AG04449 (cell line): ENCODE measurements around the gene GPR160.

ENCODE experiments used
- CTCF ChIA-PET: fragments of 350-600 bp; formaldehyde crosslinking; extraction: SDS; loops from one replicate; lab custom pipeline; 2021; ENCODE audit warnings: antibody characterized with exemption; lab: Yijun Ruan, JAX
- POLR2A ChIA-PET: fragments of 400-600, 350-600 bp; formaldehyde crosslinking; extraction: SDS; loops from one replicate; lab custom pipeline; 2020; ENCODE audit warnings: antibody characterized with exemption, inconsistent platforms; lab: Yijun Ruan, JAX
- DNase-seq: peaks from one replicate; pipeline ENCODE4 v3.0.0-alpha.2; 2010; ENCODE audit warnings: low read depth, low spot score
- H3K4me3 ChIP-seq: 2 replicates; pipeline ENCODE4 v1.5.1; 2011; ENCODE audit warnings: low read depth, mild to moderate bottlenecking, control low read depth, low read length
- TF ChIP-seq, protein P1 (sequence below): IDR thresholded peaks from one replicate; pipeline ENCODE4 v1.5.1; 2011; ENCODE audit warnings: mild to moderate bottlenecking, moderate library complexity, low read length, control low read depth, inconsistent platforms; ENCODE audit not compliant: insufficient read depth; ENCODE audit errors: missing control alignments

The GPR160 gene

DNA sequence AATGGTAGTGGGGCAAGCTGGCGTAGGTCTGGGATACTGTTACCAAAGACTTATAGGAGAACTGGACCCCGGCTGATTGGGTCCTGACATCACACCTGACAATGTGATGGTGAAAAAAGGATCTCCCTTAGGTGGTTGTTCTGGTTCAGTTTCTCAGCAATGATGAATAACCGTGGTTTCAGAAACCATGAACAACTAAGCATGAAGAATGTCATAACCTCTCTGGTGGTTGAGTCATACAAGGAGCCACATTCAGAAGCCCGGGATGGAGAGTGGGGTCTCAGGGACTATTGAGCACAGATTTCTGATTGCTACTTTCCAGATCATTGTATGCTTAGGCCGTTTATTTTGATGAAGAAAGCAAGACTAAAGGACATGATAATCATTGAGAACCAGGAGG, 17.4 kb downstream of the GPR160 start:
- TF ChIP-seq, protein P1, sequence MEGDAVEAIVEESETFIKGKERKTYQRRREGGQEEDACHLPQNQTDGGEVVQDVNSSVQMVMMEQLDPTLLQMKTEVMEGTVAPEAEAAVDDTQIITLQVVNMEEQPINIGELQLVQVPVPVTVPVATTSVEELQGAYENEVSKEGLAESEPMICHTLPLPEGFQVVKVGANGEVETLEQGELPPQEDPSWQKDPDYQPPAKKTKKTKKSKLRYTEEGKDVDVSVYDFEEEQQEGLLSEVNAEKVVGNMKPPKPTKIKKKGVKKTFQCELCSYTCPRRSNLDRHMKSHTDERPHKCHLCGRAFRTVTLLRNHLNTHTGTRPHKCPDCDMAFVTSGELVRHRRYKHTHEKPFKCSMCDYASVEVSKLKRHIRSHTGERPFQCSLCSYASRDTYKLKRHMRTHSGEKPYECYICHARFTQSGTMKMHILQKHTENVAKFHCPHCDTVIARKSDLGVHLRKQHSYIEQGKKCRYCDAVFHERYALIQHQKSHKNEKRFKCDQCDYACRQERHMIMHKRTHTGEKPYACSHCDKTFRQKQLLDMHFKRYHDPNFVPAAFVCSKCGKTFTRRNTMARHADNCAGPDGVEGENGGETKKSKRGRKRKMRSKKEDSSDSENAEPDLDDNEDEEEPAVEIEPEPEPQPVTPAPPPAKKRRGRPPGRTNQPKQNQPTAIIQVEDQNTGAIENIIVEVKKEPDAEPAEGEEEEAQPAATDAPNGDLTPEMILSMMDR: no peak
- DNase-seq: no peak
- CTCF ChIA-PET: no interaction called here
- POLR2A ChIA-PET: no interaction called here
- no peak overlapping the region for H3K4me3 ChIP-seq

DNA sequence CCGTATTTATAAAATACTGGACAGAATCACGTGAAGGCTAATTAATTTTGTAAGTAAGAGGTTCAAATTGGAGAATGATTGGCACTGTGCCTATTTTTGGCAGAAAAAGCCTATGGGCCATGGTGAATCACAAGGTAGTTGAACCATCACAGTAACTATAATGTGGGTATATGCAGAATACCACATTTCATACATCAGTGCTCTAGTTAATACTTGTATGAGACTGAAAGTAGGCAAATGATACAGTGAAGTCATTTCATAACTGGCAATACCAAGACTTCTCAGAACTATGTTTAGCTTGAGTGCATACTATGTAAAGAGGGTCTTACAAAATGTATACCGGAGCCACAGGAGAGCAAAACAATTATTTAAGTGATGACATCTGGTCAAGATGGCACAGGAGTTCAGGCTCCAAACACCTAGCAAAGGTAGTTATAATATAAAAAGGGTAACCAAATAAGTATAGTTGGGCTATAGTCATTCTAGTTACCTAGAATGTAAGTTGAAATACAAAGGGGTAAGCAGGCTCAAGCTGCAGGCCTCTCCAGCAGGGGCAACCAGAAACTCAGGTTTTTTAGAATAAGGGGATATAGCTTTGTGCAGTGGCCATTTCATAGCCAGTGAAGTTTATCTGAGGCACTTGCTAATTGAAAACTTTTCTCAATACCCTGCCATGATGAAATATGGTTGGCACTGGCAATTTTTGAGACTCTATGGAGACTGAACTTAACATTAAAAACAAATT, 19.1 kb downstream of the GPR160 start:
- no peak for DNase-seq
- TF ChIP-seq, protein P1: no peak
- no peak overlapping the region for H3K4me3 ChIP-seq
- ChIA-PET CTCF (no interaction called here), POLR2A (no interaction called here)

DNA sequence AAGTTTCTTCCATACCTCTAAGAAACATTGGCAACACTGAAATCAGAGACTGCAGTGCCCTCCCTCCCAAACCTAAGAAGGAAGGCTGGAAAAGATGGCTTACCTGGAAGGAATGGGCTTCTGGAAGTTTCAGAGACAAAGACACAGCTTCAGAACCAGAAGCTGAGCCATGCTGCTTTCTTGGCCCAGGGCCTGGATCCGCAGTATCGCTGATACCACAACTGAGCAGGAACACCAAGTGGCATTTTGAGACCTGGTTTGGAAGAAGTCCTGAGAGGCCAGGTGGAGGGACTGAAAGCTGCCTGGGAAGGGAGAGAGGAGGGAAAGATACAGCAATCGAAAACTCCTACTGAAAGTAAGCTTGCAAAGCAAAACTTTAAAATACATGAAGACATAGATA, 19.8 kb downstream of the GPR160 start:
- DNase-seq: no peak
- no peak overlapping the region for H3K4me3 ChIP-seq
- TF ChIP-seq, protein P1: no peak
- POLR2A ChIA-PET: no interaction called here
- CTCF ChIA-PET: interaction anchor here (0.9 kb wide), 1 partner anchor 295 kb away, joined by 3 read pairs; no protein-coding TSS in a partner anchor

DNA sequence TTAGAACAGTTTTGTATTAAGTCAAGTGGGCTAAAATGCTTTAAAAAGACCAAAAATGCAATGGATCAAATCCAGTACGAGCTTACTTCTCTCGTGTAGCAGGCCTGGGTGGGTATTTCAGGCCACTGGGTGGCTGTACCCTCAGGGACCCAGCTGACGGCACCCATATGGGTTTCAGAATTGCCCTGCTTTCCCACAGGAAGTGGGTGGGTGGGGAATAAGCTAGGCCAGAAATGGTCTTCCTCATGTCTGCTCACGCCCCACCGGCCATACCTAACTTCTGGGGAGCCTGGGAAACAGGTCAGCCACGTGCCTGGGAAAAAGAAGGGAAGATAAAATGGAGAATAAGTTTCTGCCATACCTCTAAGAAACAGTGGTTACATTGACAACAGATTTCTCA, 20.3 kb downstream of the GPR160 start:
- POLR2A ChIA-PET: no interaction called here
- no peak for DNase-seq
- no peak overlapping the region for H3K4me3 ChIP-seq
- TF ChIP-seq, protein P1: no peak
- CTCF ChIA-PET: interaction anchor here (0.9 kb wide), 1 partner anchor 295 kb away, joined by 3 read pairs; no protein-coding TSS in a partner anchor

DNA sequence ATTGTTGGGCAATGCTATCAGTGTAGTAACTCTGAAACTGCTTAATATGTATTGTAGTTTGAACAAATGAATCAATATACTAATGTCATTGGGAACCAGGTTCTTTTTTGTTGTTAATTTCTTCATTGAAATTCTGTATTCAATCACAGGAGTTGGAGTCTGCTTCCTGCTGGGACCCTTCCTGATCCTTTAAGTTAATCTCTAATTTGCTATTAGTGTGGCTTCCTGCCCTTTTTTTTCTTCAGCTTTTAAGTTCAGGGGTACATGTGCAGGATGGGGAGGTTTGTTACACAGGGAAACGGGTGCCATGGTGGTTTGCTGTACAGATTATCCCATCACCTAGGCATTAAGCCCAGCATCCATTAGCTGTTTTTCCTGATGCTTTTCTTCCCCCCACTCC, 21.7 kb downstream of the GPR160 start:
- CTCF ChIA-PET: no interaction called here
- H3K4me3 ChIP-seq: no peak overlapping the region
- POLR2A ChIA-PET: no interaction called here
- no peak for DNase-seq
- TF ChIP-seq, protein P1: no peak

DNA sequence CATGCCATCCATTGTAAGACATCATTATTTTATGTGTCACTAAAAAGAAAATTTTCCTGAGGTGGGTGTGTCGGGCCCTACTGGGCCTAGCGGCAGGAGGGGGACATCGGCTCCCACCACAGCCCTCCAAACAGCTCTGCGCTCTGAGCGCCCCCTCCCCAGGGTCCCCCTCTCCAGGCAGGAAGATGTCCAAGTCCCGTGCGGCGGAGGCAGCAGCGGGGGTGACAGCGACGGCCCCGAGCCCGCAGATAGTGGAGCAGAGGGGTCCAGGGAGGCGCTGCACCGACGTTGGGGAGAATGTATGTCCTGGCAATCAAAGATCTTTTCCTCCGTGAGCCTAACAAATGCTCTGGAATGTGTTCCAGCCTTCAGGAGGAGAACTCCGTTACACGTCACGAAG, 24.3 kb downstream of the GPR160 start:
- no peak for DNase-seq
- TF ChIP-seq, protein P1: no peak
- H3K4me3 ChIP-seq: no peak overlapping the region
- ChIA-PET POLR2A (no interaction called here), CTCF (no interaction called here)
